ENCODE measurements around the gene STX19.

The STX19 gene

DNA sequence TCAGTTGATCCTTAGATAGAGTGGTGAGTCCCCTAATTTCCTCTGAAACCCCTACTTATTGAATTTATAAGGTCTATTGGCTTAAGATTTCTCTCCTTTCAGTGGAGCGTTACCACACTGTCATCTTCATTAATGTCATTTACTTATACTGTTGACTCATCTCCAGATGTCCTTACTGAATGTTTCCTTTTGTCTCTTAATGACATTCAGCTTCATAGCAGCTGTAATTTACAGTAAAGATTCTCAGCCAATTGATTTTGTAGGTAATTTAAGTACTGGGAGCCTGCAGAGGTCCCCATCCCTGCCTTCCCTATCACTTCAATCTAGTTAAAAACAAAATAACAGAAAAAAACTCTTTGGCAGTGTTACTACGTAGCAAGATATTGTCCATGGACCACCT lies 18.8 kb downstream of the STX19 start:
- no peak for DNase-seq (ENCODE audit: low read depth)

DNA sequence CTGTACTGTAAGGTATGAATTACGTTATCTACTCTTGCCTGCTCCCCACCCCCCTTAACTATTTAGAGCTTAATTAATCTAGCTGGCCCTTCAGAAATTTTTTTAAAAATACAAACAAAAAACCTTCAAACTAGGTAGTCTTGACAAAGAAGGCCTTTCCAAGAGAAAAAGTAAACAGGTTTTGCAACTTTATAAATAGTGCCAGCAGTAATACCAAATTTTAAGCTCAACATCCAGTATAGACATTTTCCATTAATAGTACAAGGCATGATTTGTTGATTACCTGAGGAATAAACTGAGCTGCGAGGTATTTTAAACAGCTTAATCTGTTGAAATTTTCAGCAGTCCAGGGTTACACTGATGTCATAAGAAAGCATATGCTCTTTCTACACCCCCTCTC lies 20.1 kb downstream of the STX19 start:
- TF ChIP-seq, protein P1, sequence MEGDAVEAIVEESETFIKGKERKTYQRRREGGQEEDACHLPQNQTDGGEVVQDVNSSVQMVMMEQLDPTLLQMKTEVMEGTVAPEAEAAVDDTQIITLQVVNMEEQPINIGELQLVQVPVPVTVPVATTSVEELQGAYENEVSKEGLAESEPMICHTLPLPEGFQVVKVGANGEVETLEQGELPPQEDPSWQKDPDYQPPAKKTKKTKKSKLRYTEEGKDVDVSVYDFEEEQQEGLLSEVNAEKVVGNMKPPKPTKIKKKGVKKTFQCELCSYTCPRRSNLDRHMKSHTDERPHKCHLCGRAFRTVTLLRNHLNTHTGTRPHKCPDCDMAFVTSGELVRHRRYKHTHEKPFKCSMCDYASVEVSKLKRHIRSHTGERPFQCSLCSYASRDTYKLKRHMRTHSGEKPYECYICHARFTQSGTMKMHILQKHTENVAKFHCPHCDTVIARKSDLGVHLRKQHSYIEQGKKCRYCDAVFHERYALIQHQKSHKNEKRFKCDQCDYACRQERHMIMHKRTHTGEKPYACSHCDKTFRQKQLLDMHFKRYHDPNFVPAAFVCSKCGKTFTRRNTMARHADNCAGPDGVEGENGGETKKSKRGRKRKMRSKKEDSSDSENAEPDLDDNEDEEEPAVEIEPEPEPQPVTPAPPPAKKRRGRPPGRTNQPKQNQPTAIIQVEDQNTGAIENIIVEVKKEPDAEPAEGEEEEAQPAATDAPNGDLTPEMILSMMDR (conservative IDR thresholded peaks at IDR 0.05; ENCODE audit: low read depth, low read length): no peak

More for the DNA sequence above, 18.8 kb downstream of the STX19 start:
- TF ChIP-seq, protein P1 (conservative IDR thresholded peaks at IDR 0.05; ENCODE audit: low read depth, low read length): no peak
- no peak overlapping the region for H3K4me3 ChIP-seq (ENCODE audit: low read depth, low read length)

DNA sequence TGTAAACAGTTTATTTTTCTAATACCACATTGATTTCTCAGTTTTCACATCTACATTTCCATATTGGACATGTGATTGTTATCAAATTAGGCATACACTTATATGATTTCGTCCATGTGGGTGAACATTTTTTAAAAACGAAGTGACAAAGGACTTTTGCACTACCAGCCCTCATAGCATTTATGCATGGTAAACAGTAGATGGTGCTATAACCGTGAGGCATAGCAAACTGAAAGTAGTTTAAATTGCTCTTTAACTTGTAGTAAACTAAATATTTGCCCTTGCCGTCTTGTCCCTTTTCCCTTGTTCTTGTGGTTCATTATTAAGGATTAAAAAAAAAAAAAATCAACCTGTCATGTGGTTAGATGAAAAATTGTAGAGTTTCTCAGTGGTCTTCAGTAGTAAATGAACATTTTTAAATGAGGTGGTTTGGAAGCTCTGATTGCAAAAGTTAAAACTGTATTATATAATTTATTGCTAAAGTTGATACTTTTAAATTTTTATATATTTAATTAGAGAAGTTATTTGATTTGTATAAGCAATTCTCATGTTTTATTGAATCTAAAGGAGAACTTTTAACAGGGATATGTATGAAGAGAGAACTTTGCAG lies 24.0 kb downstream of the STX19 start:
- peak overlapping the region; percentile 46 for H3K4me3 ChIP-seq (ENCODE audit: low read depth, low read length)
- peak; percentile 85 for DNase-seq (ENCODE audit: low read depth)
- TF ChIP-seq, protein P1 (conservative IDR thresholded peaks at IDR 0.05; ENCODE audit: low read depth, low read length): peak; percentile 79

More for the DNA sequence above, 20.1 kb downstream of the STX19 start:
- no peak for DNase-seq (ENCODE audit: low read depth)
- no peak overlapping the region for H3K4me3 ChIP-seq (ENCODE audit: low read depth, low read length)

DNA sequence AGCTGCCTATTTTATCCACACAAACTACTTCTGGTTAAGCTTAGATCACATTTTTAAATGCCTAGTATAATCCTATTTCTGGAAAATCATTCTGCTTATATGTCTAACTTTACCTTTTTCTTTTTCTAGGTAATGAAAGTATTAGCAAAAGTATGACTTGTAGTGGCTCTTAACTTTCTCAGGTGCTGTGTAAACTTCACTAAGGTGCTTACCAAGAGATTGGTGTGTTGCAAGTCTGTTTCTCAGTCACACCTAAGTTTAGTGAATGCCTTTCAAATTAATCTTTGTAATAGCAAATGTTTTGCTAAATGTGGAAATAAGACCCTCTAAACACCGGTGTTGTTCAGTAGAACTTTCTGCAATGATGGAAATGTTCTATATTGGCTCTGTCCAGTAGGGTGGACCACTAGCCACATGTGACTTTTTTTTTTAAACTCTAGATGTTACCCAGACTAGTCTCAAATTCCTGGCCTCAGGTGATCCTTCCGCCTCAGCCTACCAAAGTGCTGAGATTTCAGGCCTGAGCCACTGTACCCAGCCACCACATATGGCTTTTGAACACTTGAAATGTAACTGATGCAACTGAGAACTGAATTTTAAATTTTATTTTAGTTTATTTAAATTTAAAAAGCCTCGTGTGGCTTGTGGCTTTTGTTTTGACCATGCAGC lies 26.4 kb downstream of the STX19 start:
- no peak overlapping the region for H3K4me3 ChIP-seq (ENCODE audit: low read depth, low read length)
- no peak for DNase-seq (ENCODE audit: low read depth)
- TF ChIP-seq, protein P1 (conservative IDR thresholded peaks at IDR 0.05; ENCODE audit: low read depth, low read length): no peak

DNA sequence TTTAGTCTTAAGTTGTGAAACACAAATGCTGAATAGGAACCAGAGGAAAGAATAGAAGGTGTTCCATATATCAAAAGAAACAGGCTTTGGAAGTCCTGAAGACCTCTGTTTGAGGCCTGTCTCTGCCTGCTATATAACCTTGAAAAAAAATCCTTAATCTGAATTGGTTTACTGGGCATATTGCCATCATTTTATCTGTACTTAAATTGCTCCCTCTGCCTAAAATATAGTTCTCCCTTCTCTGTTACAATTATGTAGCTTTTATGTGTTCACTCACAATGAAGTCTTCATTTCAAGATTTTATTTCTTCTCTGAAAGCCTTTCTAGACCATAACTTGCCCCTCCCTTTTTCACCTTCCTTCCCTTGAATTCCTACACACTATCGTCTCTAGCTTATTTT lies 27.2 kb downstream of the STX19 start:
- DNase-seq (ENCODE audit: low read depth): no peak
- TF ChIP-seq, protein P1 (conservative IDR thresholded peaks at IDR 0.05; ENCODE audit: low read depth, low read length): no peak
- H3K4me3 ChIP-seq (ENCODE audit: low read depth, low read length): no peak overlapping the region

DNA sequence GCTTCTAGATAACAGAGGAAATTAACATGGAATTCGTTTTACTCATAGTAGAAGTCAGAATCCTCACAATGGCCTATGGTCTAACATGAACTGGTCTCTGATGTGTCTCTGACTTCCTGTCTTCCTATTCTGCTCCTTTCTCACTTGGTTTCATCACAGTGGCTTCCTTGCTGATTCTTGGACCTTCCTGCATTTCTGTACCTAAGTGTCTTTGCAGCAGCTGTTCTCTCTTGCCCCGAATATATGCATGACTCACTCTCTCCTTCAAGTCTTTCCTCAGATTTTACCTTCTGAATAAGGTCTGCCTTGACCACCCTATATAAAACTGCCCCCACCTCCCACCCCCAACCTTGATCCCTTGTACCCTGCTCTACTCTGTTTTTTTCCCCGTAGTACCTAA lies 34.3 kb downstream of the STX19 start:
- no peak overlapping the region for H3K4me3 ChIP-seq (ENCODE audit: low read depth, low read length)
- TF ChIP-seq, protein P1 (conservative IDR thresholded peaks at IDR 0.05; ENCODE audit: low read depth, low read length): no peak

DNA sequence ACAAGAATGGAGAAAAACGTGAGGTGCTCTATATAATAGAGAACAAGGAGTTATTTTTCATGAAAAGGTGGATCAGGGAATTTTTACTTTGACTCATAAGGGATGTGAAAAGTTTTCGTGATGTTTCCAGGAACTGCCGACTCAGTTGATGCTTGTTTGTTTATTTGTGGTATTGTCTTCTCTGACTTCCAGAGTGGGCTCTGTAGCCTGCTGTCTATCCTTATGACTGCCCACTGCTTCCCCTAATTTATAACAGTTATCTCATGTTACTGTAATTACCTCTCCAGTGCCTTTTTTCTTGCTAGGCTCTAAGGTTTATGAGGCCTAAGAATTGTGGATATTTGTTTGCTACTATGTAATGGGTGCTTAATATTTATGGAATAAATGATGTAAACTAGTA lies 36.2 kb downstream of the STX19 start:
- H3K4me3 ChIP-seq (ENCODE audit: low read depth, low read length): no peak overlapping the region
- TF ChIP-seq, protein P1 (conservative IDR thresholded peaks at IDR 0.05; ENCODE audit: low read depth, low read length): no peak
- no peak for DNase-seq (ENCODE audit: low read depth)

More for the DNA sequence above, 34.3 kb downstream of the STX19 start:
- DNase-seq (ENCODE audit: low read depth): peak; percentile 53

All from choroid plexus epithelial cell (primary cell).